HG02973 (cell line): ENCODE measurements around the gene CBX8.

Source experiments
- ATAC-seq: cut with Tn5 transposase; IDR thresholded peaks from one replicate; pipeline ENCODE4 v1.9.1; 2021; ENCODE audit warnings: moderate library complexity; ENCODE audit not compliant: unreplicated experiment

The CBX8 gene

DNA sequence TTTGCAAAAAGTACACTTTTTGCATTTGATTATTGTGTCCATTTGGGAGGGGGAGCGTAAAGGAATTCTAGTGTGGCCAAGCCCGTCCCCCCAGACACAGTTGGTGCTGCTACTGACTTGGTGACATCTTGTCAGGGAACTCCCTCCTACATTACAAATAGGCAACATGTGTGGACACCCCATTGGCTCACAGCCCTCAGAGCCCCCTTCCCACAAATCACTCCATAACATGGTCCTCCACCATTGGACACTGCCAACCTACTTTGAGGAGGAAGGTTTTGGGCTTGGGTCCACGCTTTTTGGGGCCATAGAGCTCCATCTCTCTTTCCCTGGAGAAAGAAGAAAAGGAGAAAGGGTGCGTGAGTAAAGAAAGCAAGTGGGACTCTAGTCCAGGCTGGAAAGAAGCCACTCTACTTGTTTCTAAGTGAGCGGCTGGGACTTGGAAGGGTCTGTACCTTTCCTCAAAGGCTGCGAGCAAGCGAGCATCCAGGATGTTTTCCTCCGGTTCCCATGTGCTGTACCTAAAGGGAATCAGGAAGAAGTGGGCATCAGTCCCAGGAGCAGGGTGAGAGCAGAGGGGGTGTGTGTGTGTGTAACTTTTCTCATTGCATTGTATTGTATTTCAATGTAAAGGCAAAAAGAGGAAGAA is 958 bp downstream of the CBX8 start:
- no peak for ATAC-seq

DNA sequence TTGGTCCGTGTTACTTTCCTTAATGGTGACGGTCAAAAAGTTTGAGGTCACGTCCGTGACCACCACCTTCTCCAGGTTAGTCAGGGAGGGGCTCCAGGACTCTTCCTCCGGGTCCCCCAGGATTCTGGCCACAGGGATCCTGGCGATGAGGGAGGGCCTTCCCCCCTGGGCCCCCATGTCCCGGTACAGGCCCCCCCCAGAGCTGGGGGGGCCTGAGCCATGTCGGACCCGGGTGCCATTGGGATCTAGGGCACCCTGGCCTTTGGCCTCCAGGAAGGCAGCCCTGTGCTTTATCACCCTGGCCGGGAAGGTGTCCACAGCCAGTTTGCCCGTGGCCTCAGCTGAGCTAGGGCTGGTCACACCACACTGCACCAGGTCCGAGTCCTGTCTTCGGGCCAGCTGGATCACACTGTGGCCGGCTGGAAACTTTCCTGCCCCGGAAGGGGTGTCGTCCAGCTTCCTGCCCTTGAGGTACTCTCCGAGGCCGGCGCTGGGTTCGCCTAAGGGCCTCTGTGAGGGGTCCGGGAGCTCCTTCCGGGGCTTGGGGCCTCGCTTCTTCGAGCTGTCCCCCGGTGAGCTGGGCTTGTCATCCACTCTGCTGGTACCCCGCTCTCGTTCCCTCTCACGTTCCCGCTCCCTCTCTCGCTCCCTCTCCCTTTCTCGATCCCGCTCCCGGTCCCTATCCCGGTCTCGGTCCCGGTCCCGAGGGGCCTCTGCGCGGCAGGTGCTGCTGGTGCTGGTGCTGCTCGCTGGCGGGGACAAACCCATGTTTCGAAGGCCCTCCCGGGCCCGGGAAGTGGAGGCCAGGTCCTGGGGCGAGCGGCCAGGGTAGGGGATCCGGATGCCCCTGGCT is 2.0 kb downstream of the CBX8 start:
- ATAC-seq = no peak

- ATAC-seq = no peak
Measured at GRCh38 chr17:79793924-79794304, 3.0 kb downstream of the CBX8 start.

DNA sequence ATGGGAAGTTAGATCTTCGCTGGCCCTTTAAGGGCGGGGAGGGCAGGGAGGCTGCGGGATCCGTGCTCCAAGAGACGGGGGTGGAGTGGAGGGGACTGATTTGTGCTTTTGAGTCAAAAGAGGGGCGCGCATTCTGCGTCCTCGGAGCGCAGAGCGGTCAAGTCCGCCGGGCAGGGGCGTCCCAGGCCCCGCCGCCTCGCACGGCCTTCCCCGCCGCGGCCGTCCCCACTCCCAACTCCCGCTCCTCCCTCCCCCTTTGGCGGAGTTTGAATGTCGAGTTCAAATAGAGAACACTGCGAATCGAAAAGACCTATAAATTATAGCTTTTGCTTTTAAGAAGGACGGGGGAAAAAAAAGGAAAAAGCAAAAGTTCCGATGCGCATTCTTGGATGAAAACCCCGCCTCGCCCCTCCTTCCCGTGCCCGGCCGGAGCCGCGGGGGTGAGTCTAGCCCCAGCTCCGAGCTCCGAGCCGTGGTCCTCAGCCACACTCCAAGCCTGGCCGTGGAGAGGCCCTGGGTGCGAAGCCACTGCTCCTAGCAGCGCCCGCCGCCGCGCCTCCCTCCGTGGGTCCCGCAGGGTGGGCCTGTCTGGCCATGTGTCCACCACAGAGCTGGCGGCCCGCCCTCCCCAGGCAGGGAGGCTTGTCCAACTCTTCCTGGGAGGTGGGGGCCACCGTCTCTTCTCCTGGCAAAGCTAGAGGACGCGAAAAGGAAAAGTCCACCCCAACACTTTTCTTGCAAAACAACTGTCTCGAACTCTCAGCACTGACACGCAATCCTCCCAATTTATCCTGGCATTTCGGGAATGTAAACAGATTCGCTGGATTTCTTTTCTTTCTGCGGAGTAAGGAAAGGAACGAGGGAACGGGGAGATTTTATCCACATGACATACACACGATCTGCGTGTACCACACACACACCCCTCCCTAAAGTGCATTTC is 3.6 kb downstream of the CBX8 start:
- no peak for ATAC-seq

DNA sequence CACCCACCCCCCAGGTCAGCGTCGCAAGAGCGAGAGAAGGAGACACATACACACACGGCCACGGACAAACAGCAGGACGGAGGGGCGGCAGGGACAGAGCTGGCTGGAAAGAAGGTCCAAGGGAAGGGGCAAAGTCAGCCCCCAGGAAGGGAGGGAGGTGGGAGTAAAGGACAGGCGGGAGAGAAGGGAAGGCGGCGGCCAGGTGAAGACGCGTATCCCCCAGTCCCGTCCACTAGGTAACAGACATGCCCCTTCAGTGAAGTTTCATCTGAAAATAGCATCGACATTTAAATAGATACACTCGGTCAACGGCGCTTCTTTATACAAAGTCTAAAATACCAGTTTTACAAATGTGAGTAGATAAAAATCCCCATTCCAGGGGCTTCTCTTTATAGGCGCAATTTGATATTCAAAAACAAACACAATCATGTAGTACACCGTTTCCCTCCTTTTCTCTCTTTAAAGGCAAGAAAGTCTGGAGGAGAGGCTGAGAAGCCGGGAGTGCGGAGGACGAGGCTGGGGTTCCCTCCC is 4.5 kb downstream of the CBX8 start:
- no peak for ATAC-seq

- no peak for ATAC-seq
Measured at GRCh38 chr17:79791735-79792161, 5.1 kb downstream of the CBX8 start.

GRCh38 chr17:79790805-79791734 is 5.8 kb downstream of the CBX8 start:
- ATAC-seq = no peak

DNA sequence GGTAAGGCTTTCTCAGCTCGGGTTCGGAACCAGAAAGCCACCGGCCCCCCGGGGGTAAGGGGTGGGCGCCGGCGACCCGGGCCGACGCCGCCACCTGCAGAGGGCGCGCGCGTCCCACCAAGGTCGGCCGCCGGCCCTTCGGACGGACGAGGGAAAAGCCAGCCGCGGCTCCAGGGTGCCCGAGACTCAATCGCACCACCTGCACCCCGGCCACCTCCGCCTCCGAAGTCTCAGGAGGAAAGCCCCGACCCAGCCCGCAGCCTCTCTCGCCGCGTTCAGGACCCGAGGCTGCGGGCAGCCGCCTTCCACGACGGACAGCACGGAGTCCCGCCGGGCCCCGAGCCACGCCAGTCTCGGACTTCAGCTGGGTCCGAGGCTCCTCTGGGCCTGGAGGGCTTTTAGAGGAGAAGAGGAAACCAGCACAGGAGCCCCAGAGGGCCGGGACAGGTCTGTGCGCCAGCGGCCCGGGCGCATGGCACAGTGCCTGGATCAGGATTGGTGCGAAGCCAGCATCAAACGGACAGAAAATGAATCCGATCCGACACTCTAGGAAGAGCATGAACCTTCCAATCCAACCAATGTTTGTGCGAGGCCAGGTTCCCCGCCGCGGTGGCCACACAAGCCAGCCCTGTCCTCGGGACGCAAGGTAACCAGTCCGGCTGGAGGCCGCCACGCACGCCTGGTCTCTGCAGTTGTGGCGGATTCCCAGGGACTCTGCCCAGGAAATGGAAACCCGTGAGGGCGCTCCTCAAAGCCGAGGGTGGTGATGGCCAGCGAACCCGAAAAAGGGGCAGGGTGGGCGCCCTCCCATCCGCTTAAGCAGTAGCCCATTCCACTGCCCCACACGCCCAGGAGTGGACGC is 6.7 kb downstream of the CBX8 start:
- ATAC-seq = no peak

- no peak for ATAC-seq
Measured at GRCh38 chr17:79788989-79789942, 7.6 kb downstream of the CBX8 start.

- no peak for ATAC-seq
Measured at GRCh38 chr17:79788455-79788854, 8.4 kb downstream of the CBX8 start.

GRCh38 chr17:79786930-79787643 is 9.8 kb downstream of the CBX8 start:
- ATAC-seq = no peak

DNA sequence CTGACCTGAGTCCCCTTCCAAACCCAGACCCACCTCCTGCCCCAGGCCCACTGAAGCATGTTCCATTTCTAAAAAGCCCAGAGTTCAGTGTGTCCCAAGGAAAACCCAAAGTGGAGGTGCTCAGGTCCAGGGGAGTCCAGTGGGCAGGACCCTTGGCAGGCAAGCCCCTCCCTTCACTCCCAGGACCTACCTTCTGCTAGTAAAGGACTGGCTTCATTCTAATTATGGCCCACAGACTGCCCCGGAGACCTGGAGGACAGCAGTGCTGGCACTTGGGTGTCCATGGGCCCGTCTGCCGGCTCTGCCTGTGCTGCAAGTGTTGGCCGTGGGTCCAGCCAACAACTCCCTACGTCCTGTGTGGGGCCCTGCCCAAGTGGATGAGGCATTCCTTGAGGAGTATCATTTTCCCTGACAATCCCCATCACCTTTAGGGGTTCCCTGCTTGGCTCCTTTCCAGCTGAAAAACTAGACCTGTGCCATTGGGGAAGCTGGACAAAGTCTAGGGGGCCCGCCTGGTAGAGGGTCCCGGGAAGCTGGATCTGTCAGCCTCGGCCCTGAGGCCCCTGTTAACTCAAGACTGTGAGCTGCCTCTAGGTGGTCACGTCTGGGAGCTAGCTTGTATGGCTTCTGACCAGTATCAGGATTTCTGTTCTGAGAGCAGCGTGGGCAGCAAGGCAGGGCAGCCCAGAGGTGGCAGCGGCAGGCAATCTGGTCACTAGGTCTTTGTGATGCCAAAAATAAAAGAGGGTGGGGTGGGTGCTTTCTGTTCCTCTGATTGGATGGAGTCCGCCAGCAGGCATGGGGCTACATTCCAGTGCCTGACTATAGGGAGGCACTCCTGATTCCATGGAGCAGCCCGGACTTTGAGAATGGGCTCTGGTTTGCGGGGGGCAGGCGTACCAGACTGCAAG is 10.7 kb downstream of the CBX8 start:
- no peak for ATAC-seq

DNA sequence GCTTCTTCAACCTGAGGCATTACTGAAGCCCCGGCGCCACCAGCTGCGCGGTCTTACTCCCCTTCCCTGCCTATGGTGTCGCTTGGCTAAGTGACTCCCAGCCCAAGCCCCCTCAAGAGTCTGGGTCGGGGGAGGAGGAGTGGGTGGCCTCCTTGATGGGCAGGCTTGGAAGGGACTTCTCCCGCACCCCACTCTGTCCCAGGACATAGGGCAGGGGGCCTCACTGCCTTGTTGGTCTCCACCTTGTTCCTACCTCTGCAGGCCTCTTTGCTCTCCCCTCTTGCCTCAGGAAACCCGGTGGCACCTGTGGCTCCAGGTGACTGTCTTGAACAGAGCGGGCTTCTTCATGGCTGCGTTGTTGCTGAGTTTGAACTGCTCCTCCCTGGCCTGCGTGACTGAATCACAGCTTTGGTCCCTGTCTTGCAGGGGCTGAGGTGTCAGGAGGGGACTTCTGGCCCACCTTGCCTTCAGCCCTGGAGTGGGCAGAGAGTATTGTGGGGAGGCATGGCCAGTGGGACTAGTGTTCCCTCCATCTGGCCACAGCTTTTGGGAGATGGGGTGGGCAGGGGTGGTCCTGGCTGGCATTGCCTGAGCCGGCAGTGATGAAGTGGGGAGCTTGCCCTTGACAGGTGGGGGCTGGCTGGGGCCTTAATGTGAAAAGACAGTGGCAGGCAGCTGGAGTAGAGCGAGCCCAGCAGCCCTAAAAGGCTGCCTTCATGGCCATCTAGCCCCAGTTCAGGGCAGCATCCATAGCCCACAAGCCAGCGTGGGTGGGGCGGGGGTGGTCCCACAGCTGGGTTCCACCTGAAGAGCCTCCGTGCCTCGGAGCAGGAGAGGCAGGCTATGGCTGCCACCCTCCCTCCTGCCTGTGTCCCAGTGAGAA is 11.6 kb downstream of the CBX8 start:
- ATAC-seq = no peak

GRCh38 chr17:79784353-79785016 is 12.4 kb downstream of the CBX8 start:
- no peak for ATAC-seq

DNA sequence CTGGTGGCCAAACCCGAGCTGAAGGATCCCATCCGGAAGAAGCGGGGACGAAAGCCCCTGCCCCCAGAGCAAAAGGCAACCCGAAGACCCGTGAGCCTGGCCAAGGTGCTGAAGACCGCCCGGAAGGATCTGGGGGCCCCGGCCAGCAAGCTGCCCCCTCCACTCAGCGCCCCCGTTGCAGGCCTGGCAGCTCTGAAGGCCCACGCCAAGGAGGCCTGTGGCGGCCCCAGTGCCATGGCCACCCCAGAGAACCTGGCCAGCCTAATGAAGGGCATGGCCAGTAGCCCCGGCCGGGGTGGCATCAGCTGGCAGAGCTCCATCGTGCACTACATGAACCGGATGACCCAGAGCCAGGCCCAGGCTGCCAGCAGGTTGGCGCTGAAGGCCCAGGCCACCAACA is 13.0 kb downstream of the CBX8 start:
- ATAC-seq = no peak
